GM18951 (cell line): ENCODE data around the gene MED10.

Experiments
- POLR2A ChIP-seq: IDR thresholded peaks from 4 replicates; pipeline ENCODE4 v1.6.1; 2011; ENCODE audit warnings: mild to moderate bottlenecking; ENCODE audit not compliant: insufficient read length, insufficient read depth; ENCODE audit errors: extremely low read depth
- in situ Hi-C: fragments of 300-500 bp; cut with MboI; formaldehyde crosslinking; loops from one replicate; pipeline ENCODE4 v1.12.0; 2022; ENCODE audit warnings: low sequenced_read_pairs, mixed read lengths, inconsistent platforms; ENCODE audit not compliant: unreplicated experiment

Gene MED10

DNA sequence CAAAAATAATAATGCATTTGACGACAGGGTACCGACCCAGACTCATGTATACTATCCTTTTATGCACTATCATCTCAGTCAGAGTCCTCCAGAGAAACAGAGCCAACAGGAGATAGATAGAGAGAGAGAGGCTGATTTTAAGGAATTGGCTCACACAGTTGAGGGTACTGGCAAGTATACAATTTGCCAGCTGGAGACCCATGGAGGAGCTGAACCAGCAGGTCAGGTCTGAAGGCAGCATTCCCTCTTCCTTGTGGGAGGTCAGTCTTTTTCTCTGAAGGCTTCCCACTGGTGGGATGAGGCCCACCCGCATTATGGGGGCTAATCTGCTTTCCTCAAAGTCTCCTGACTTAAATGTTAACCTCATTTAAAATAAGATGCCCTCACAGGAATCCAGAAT is 17.3 kb upstream of the MED10 start:
- no peak for TF ChIP-seq POLR2A
- in situ Hi-C loops: no loop called here

DNA sequence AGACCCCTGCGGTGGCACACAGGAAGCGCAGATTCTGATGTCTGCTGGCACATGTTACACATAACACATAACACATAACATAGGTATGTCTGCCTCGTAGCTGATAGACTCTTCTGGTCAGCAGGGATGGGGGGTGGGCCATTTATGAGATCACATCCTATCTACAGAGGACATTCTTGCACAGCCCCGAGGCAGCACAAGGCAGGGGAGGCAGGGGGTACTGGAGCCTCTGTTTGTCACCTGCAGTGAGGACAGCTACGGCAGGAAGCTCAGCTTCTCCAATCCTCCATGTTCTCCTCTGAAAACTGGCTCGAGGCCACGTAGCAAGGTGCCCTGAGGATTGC is 16.7 kb upstream of the MED10 start:
- no peak for TF ChIP-seq POLR2A
- in situ Hi-C loops: no loop called here

GRCh38 chr5:6394429-6395101 is 16.2 kb upstream of the MED10 start:
- no peak for TF ChIP-seq POLR2A
- in situ Hi-C loops: no loop called here

DNA sequence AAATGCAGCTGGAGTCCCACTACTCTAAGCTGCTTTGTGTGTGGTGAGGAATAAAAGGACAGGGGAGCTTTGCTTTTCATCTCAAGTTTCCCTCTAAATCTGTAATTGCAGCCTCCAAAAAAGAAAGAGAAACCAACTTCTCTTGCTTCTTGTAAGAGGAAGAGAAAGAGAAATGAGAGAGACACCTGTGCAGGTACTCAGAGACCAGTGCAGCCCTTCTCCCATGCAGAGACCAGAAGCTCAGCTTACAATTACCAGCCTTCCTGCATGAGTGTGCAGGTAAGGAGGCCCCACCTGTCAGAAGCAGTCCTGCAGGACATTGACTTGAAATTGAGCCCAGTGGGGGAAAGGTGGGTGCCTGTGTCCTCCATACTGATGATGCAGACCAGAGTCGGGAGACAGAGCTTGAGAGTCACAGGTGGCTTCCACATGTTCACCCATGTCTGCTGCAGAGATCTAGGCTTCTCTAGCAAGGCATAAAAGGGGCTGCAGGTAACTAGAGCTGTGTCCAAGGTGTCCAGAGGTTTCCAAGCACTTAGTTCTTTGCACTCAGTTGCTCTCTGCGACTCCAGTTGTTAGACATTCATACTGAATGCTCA is 15.3 kb upstream of the MED10 start:
- TF ChIP-seq POLR2A: no peak
- in situ Hi-C loops: no loop called here

DNA sequence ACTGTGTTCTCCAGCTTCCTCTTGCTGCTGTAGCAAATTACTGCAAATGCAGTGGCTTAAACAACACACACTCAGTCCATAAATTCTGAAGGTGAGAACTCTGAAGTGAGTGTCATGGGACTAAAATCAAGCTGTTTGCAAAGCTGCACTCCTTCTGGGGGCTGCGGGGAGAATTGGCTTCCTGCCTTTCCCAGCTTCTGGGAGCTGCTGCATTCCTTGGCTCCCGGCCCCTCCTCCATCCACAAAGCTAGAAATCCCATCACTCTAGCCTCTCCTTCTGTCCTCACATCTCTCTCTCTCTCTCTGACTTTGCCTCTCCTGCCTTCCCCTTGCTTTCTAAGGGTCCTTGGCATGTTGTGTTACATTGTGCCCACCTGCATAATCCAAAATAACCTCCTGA is 14.2 kb upstream of the MED10 start:
- TF ChIP-seq POLR2A: no peak
- in situ Hi-C loops: no loop called here

GRCh38 chr5:6391151-6391550 is 12.8 kb upstream of the MED10 start:
- in situ Hi-C loops: no loop called here
- TF ChIP-seq POLR2A: no peak

DNA sequence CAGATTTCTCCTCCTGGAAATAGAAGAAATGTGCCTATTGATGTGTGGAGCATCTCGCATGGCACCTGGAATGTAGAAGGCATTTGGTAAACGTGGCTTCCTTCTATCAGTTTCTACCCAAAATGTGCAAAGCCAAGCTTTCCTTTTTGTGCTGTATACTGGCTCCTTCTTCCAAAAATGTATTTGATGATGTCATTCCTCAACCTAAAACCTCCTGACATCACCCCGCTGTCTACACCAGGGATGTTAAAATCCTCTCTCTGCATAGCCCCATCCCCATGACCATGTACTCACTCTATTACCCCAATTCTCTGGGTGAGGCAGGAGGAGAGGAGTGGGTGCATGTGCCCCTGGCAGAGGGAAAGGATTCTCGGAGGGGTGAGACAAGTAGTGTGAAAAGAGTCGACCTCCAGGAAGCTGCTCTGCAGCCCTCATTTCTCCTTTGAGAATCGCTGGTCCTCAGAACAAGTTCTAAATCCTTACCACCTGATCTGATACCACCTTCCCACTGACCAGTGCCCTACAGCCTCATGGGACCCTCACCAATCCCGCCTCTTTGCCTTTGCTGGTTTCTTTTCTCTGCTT is 11.7 kb upstream of the MED10 start:
- in situ Hi-C loops: no loop called here
- TF ChIP-seq POLR2A: no peak

- no peak for TF ChIP-seq POLR2A
- in situ Hi-C loops: no loop called here
Observed at GRCh38 chr5:6389397-6389796, 11.1 kb upstream of the MED10 start.

- no peak for TF ChIP-seq POLR2A
- in situ Hi-C loops: no loop called here
Observed at GRCh38 chr5:6387970-6388369, 9.6 kb upstream of the MED10 start.

- in situ Hi-C loops: no loop called here
- TF ChIP-seq POLR2A: no peak
Observed at GRCh38 chr5:6386271-6386670, 7.9 kb upstream of the MED10 start.

DNA sequence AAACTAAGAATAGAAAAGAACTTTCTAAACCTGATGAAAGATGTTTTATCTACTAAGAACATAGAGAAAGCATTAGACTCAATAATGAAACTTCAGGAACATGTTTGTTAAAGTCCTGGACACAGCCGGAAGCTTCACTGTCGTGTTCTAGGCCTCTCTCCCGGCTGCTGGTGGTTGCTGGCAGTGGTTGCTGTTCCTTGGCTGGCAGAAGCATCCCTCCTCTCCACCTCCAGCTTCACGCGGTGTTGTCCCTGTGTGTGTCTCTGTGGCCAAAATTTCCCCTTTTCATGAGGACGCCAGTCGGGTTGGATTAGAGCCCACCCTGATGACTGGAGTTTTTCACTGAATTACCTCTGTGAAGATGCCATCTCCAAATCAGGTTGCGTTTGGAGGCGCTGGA is 6.5 kb upstream of the MED10 start:
- in situ Hi-C loops: no loop called here
- no peak for TF ChIP-seq POLR2A

DNA sequence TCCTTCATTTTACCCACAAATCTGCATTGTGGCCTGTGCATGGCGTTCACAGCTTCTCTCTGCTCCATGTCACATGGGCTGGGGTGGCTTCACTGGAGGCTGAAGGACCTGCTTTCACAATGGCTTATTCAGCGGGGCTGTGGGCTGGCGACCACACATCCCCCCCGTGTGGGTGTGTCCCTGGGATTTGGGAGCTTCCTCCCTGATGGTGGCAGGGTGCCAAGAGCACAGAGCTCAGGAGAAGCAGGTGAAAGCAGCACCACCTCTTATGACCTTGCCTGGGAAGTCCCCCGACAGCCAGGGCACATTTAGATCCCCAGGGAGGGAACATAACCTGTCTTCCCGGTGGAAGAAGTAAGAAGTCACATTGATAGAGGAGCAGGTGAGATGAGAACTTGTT is 5.0 kb upstream of the MED10 start:
- in situ Hi-C loops: no loop called here
- no peak for TF ChIP-seq POLR2A

- in situ Hi-C loops: no loop called here
- no peak for TF ChIP-seq POLR2A
Observed at GRCh38 chr5:6379246-6379645, 899 bp upstream of the MED10 start.

DNA sequence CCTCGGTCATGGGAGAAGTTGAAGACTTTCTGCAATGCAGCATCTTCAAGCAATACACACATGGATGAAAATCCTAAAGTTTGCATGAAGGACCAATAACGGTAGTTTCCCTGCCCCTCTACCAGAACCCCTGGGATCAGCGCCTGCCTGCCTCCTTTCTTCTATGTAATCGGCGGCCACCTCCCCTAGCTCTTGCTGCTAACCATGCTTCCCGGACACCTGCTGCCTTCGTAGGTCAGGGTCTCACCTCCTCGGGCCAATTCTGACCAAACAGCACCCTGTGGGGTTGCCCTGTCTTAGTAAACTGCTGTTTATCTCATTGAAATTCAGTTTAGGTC is 388 bp upstream of the MED10 start:
- TF ChIP-seq POLR2A: no peak
- in situ Hi-C loops: no loop called here

DNA sequence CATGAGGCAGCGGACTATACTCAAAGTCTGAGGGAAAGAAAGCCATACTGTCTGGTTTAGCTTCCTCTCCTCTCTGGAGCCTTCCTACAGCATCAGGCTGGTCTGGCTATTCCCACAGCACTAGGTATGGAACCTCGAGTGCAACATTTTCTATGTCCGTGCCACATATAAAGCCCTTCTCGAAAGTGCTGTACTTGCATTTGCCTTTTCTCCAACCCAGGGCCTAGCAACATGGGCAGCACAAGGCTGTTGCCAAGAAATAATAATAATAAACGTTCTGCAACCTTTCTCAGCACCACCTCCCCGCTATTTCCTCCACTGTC is 804 bp downstream of the MED10 start:
- TF ChIP-seq POLR2A: no peak
- in situ Hi-C loops: no loop called here

DNA sequence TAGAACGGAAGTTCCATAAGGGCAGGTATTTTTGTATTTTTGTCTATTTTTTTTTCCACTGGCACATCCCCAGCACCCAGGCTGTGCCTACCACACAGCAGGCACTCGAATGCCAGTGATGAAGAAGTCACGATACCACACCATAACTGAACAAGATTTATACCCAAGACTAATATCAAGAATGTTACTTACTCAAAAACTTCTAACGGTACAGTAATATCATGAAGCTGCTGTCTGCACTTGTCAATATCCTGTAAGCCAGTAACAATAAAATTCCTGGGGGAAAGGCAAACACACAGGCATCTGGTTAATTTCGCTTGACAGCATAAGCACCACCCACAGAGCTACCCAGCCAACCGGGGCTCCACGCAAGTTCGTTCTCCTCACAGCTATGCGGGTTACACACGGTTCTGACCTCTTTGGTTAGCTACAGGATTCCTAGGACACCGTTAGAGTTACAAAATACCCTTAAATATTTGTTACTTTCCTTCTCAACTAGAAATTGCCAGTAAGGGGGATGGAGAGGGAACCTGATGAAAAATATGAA is 1.3 kb downstream of the MED10 start:
- no peak for TF ChIP-seq POLR2A
- in situ Hi-C loops: no loop called here
